H1 (cell line): ENCODE measurements around the gene CYP2B6. TPM values are rescaled to one million over a fixed set of nuclear protein-coding genes. Genes with fewer than 3 reads are reported as not detected.

Experiments used
- CTCF ChIA-PET: fragments of 300-600 bp; sonication (Branson Sonifier 250); formaldehyde crosslinking; loops from one replicate; lab custom pipeline; 2021; ENCODE audit not compliant: partially characterized antibody; lab: Charles Lee
- POLR2A ChIA-PET: fragments of 300-600 bp; sonication (Branson Sonifier 250); formaldehyde crosslinking; loops from one replicate; lab custom pipeline; 2021; ENCODE audit warnings: inconsistent platforms; ENCODE audit not compliant: partially characterized antibody; lab: Charles Lee
- DNase-seq, 2 experiments: peaks; one replicate each; pipeline versions ENCODE4 v3.0.0 to v3.0.0-alpha.2; 2010 to 2022; ENCODE audit warnings: low spot score in 2 of 2, low read depth in 1 of 2, mixed read lengths in 1 of 2
- FAIRE-seq: peaks from 2 replicates; lab custom pipeline; 2011; peaks lifted over from hg19 to GRCh38; lab: Jason Lieb, UNC
- H2AFZ ChIP-seq: 2 replicates; pipeline ENCODE4 v1.8.1; 2012; ENCODE audit warnings: low read length, inconsistent platforms
- H2AK5ac ChIP-seq: 2 replicates; pipeline ENCODE4 v1.6.1; 2013; ENCODE audit warnings: low read depth, low read length
- H2BK120ac ChIP-seq: replicated peaks from 2 replicates; pipeline ENCODE3; 2013; ENCODE audit warnings: low read depth, low read length, inconsistent platforms
- H2BK12ac ChIP-seq: 2 replicates; pipeline ENCODE4 v1.6.1; 2013; ENCODE audit warnings: low read depth, low read length
- H2BK15ac ChIP-seq: 2 replicates; pipeline ENCODE4 v1.6.1; 2013; ENCODE audit warnings: low read length
- H2BK20ac ChIP-seq: 2 replicates; pipeline ENCODE4 v1.6.1; 2013; ENCODE audit warnings: low read length
- H2BK5ac ChIP-seq: 2 replicates; pipeline ENCODE4 v1.6.1; 2013; ENCODE audit warnings: low read depth, low read length
- H3K14ac ChIP-seq: 2 replicates; pipeline ENCODE4 v1.6.1; 2013; ENCODE audit warnings: inconsistent platforms; ENCODE audit not compliant: insufficient read length
- H3K18ac ChIP-seq: 2 replicates; pipeline ENCODE4 v1.6.1; 2013; ENCODE audit warnings: low read length; ENCODE audit errors: extremely low read depth
- H3K23ac ChIP-seq: 2 replicates; pipeline ENCODE4 v1.6.1; 2013; ENCODE audit warnings: inconsistent platforms; ENCODE audit not compliant: insufficient read length
- H3K23me2 ChIP-seq: 2 replicates; pipeline ENCODE4 v1.6.1; 2013; ENCODE audit warnings: low read depth, low read length
- H3K27ac ChIP-seq: 2 replicates; pipeline ENCODE4 v1.6.1; 2011; ENCODE audit warnings: low read depth, low read length, inconsistent platforms
- H3K27me3 ChIP-seq, 4 experiments: replicated peaks in 1 of 4; 1 replicate in 1 of 4; 2 replicates in 3 of 4; pipeline versions ENCODE4 v1.6.1 to v1.8.1; 2011 to 2013; ENCODE audit warnings: low read length in 3 of 4, mild to moderate bottlenecking in 3 of 4, inconsistent platforms in 2 of 4, mixed read lengths in 2 of 4, moderate library complexity in 1 of 4; ENCODE audit not compliant: control insufficient read depth in 3 of 4, insufficient read depth in 3 of 4; ENCODE audit errors: extremely low read depth in 1 of 4
- H3K36me3 ChIP-seq, 4 experiments: 2 replicates each; pipeline versions ENCODE4 v1.6.1 to v1.8.1; 2011 to 2013; ENCODE audit warnings: mild to moderate bottlenecking in 4 of 4, low read length in 3 of 4, moderate library complexity in 2 of 4, control low read depth in 1 of 4, inconsistent platforms in 1 of 4; ENCODE audit not compliant: insufficient read depth in 4 of 4, control insufficient read depth in 2 of 4
- H3K4ac ChIP-seq: replicated peaks from 2 replicates; pipeline ENCODE3; 2013; ENCODE audit warnings: low read length, low read depth, mixed read lengths, inconsistent platforms; ENCODE audit not compliant: insufficient read length
- H3K4me1 ChIP-seq, 4 experiments: replicated peaks in 1 of 4; 1 replicate in 1 of 4; 2 replicates in 3 of 4; pipeline versions ENCODE4 v1.6.1 to v1.8.1; 2011 to 2013; ENCODE audit warnings: low read length in 3 of 4, inconsistent platforms in 2 of 4, mixed read lengths in 1 of 4; ENCODE audit not compliant: insufficient read depth in 4 of 4, control insufficient read depth in 3 of 4
- H3K4me2 ChIP-seq, 2 experiments: 2 replicates each; pipeline versions ENCODE4 v1.6.1 to v1.8.1; 2011 to 2013; ENCODE audit warnings: low read depth in 2 of 2, low read length in 2 of 2, control low read depth in 1 of 2, inconsistent platforms in 1 of 2, mild to moderate bottlenecking in 1 of 2; ENCODE audit not compliant: insufficient read depth in 1 of 2
- H3K4me3 ChIP-seq, 4 experiments: fragments of 200-600, 300-600 bp in 1 of 4; sonication (generic), shearing (Covaris generic), sonication (Bioruptor Twin) in 1 of 4; 2 replicates each; pipeline versions ENCODE4 v1.5.1 to v1.8.1; 2011 to 2016; ENCODE audit warnings: low read length in 4 of 4, low read depth in 3 of 4, control low read depth in 2 of 4, inconsistent platforms in 2 of 4, mild to moderate bottlenecking in 2 of 4, mixed read lengths in 1 of 4, moderate library complexity in 1 of 4; ENCODE audit not compliant: insufficient read depth in 2 of 4; ENCODE audit errors: extremely low read depth in 1 of 4
- H3K56ac ChIP-seq: replicated peaks from 2 replicates; pipeline ENCODE3; 2013; ENCODE audit warnings: low read depth, mild to moderate bottlenecking, mixed read lengths, low read length, inconsistent platforms; ENCODE audit not compliant: insufficient read length
- H3K79me1 ChIP-seq: 2 replicates; pipeline ENCODE4 v1.6.1; 2013; ENCODE audit warnings: low read depth, low read length, control low read depth
- H3K79me2 ChIP-seq, 2 experiments: 2 replicates each; pipeline versions ENCODE4 v1.6.1 to v1.8.1; 2012 to 2013; ENCODE audit warnings: low read length in 2 of 2, mild to moderate bottlenecking in 2 of 2, inconsistent platforms in 1 of 2; ENCODE audit not compliant: insufficient read depth in 2 of 2, control insufficient read depth in 1 of 2
- H3K9ac ChIP-seq, 4 experiments: replicated peaks in 1 of 4; 1 replicate in 1 of 4; 2 replicates in 3 of 4; pipeline versions ENCODE4 v1.6.1 to v1.8.1; 2011 to 2013; ENCODE audit warnings: low read depth in 3 of 4, low read length in 3 of 4, control low read depth in 2 of 4, mild to moderate bottlenecking in 2 of 4, moderate library complexity in 2 of 4, inconsistent platforms in 1 of 4; ENCODE audit errors: extremely low read depth in 1 of 4
- H3K9me3 ChIP-seq, 2 experiments: 2 replicates each; pipeline versions ENCODE4 v1.6.1 to v1.8.1; 2012 to 2013; ENCODE audit warnings: mild to moderate bottlenecking in 2 of 2, moderate library complexity in 2 of 2, control low read depth in 1 of 2, inconsistent platforms in 1 of 2, low read depth in 1 of 2, low read length in 1 of 2, mixed read lengths in 1 of 2; ENCODE audit not compliant: insufficient read depth in 2 of 2
- H4K20me1 ChIP-seq, 2 experiments: replicated peaks in 1 of 2; 2 replicates each; pipeline versions ENCODE3 to v1.8.1; 2011 to 2013; ENCODE audit warnings: inconsistent platforms in 2 of 2, low read length in 2 of 2, mild to moderate bottlenecking in 1 of 2; ENCODE audit not compliant: insufficient read depth in 2 of 2, control insufficient read depth in 1 of 2
- H4K5ac ChIP-seq: 2 replicates; pipeline ENCODE4 v1.6.1; 2013; ENCODE audit warnings: low read length, low read depth, mixed read lengths, inconsistent platforms; ENCODE audit not compliant: insufficient read length
- H4K8ac ChIP-seq: 2 replicates; pipeline ENCODE4 v1.8.0; 2013; ENCODE audit warnings: mild to moderate bottlenecking, moderate library complexity, low read length, inconsistent platforms; ENCODE audit not compliant: insufficient read depth; ENCODE audit errors: extremely low read depth
- H4K91ac ChIP-seq: replicated peaks from 2 replicates; pipeline ENCODE3; 2013; ENCODE audit warnings: low read length, mixed read lengths, inconsistent platforms; ENCODE audit not compliant: insufficient read length
- CHD2 ChIP-seq: IDR thresholded peaks from 2 replicates; pipeline ENCODE4 v1.6.1; 2012; ENCODE audit warnings: low read length, improper control_type of control experiment
- EP300 ChIP-seq, 2 experiments: IDR thresholded peaks; 1 replicate in 1 of 2; 2 replicates in 1 of 2; pipeline ENCODE4 v1.6.1; 2011 to 2012; ENCODE audit warnings: low read depth in 2 of 2, low read length in 2 of 2, mild to moderate bottlenecking in 2 of 2, borderline replicate concordance in 1 of 2, inconsistent platforms in 1 of 2, moderate library complexity in 1 of 2
- JUN ChIP-seq: IDR thresholded peaks from 2 replicates; pipeline ENCODE4 v1.6.1; 2011; ENCODE audit warnings: low read depth, mild to moderate bottlenecking, improper control_type of control experiment, low read length
- JUND ChIP-seq: IDR thresholded peaks from 2 replicates; pipeline ENCODE4 v1.6.1; 2011; ENCODE audit warnings: mild to moderate bottlenecking, improper control_type of control experiment, low read length
- KDM1A ChIP-seq: fragments of 200-600, 300-600 bp; sonication (generic); IDR thresholded peaks from 2 replicates; pipeline ENCODE4 v1.7.1; 2016; ENCODE audit warnings: mild to moderate bottlenecking, low read length, borderline replicate concordance
- PHF8 ChIP-seq: fragments of 200-600 bp; sonication (generic); conservative IDR thresholded peaks from 2 replicates; pipeline ENCODE4 v1.7.1; 2012; ENCODE audit warnings: low read depth, mild to moderate bottlenecking, inconsistent platforms, low read length, moderate library complexity
- RBBP5 ChIP-seq: IDR thresholded peaks from 2 replicates; pipeline ENCODE4 v1.7.1; 2012; ENCODE audit warnings: low read depth, mild to moderate bottlenecking, inconsistent platforms, low read length, moderate library complexity, borderline replicate concordance
- RNF2 ChIP-seq: fragments of 200-900, 300-1000 bp; sonication (generic); IDR thresholded peaks from 2 replicates; pipeline ENCODE4 v1.7.1; 2016; ENCODE audit warnings: borderline replicate concordance, low read depth, mild to moderate bottlenecking, antibody characterized with exemption, low read length; ENCODE audit not compliant: poor library complexity, severe bottlenecking; ENCODE audit errors: missing control alignments
- RXRA ChIP-seq: IDR thresholded peaks from 2 replicates; pipeline ENCODE4 v1.6.1; 2011; ENCODE audit warnings: low read depth, mild to moderate bottlenecking, low read length, moderate library complexity; ENCODE audit not compliant: insufficient read depth
- SIN3A ChIP-seq, 2 experiments: IDR thresholded peaks in 1 of 2; conservative IDR thresholded peaks in 1 of 2; 2 replicates each; pipeline ENCODE4 v1.6.1; 2011 to 2012; ENCODE audit warnings: low read length in 2 of 2, improper control_type of control experiment in 1 of 2, low read depth in 1 of 2, mild to moderate bottlenecking in 1 of 2
- WGBS, 2 experiments: shearing (Covaris generic) in 1 of 2; methylation state at CpG; one replicate each; pipeline versions ENCODE4 v1.1.6 to v1.1.7; 2013 to 2015; ENCODE audit warnings: low lambda C conversion rate in 2 of 2, mixed read lengths in 2 of 2, inconsistent platforms in 1 of 2, low coverage in 1 of 2, missing lambda C conversion rate in 1 of 2; ENCODE audit not compliant: insufficient replicate concordance in 2 of 2, insufficient coverage in 1 of 2, insufficient read length in 1 of 2; ENCODE audit errors: extremely low coverage in 1 of 2, missing lambda C conversion rate in 1 of 2; 5-methylcytosine and 5-hydroxymethylcytosine counted together
- polyA plus RNA-seq, 7 experiments: library from polyadenylated mRNA; depleted of rRNA in 3 of 7; stranded (reverse) in 5 of 7; unstranded in 2 of 7; fragments of >200 nt in 5 of 7; fragments of 200-250 nt in 2 of 7; gene quantifications; 1 replicate in 5 of 7; 2 replicates in 1 of 7; 4 replicates in 1 of 7; pipeline versions ENCODE4 v1.2.1 to v1.2.3, GENCODE V29; 2011 to 2013; ENCODE audit warnings: missing spikeins in 2 of 7, mixed read lengths in 2 of 7
- total RNA-seq: library from RNA; stranded (reverse); fragmentation: NEBNext Ultra II Directional; extraction: Animal tissue kit (Norgen Biotek cat#: 25700); gene quantifications from 2 replicates; pipeline ENCODE4 v1.2.1, GENCODE V29; 2021

Gene CYP2B6
- total and polyA plus RNA-seq, 2 of the 8 experiments (the other 6 are each of a cell fraction or from before 2014, with no cell fraction given) = 2.8 to 5.4 TPM

DNA sequence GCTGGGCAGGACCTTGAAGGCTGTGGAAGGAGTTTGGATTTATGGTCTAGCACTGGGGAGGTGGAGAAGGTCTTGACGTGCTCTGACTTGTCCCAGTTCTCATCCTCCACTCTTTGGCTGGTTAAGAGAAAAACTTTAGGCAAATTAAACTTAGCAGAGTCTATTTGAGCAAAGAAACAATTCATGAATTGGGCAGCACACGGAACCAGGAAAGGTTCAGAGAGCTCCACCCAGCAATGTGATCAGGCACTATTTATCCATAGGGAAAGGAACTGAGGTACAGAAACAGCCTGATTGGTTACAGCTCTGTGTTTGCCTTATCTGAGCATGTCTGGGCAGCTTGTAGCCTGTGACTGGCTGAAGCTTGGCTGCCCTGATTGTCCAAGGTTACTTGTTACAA lies 45.4 kb upstream of the CYP2B6 start:
- Histone ChIP-seq H2BK5ac (no peak overlapping the region), H3K4me2 (no peak overlapping the region), H3K9me3 (0 out of 4 replicates have a peak, but pooled peaks cover 2 to 3% of the 10 kb centered on the region in 2 experiments), H2AK5ac (no peak overlapping the region), H2BK120ac (no peak overlapping the region), H3K23me2 (no peaks in the 10 kb centered on the region), H4K8ac (no peak overlapping the region), H3K23ac (no peak overlapping the region), H3K4me1 (no peaks in the 10 kb centered on the region), H3K36me3 (no peaks in the 10 kb centered on the region), H3K4me3 (no peak overlapping the region), H3K4ac (no peak overlapping the region), H3K79me1 (no peaks in the 10 kb centered on the region), H3K56ac (no peak overlapping the region), H2BK12ac (no peak overlapping the region), H3K9ac (no peak overlapping the region), H3K27me3 (no peaks in the 10 kb centered on the region), H2BK15ac (no peak overlapping the region), H2AFZ (no peak overlapping the region), H4K91ac (no peak overlapping the region), H4K5ac (no peak overlapping the region), H3K14ac (no peak overlapping the region), H3K27ac (no peak overlapping the region), H4K20me1 (no peaks in the 10 kb centered on the region), H2BK20ac (no peak overlapping the region), H3K18ac (no peak overlapping the region), H3K79me2 (no peaks in the 10 kb centered on the region)
- WGBS, 2 experiments = 93% methylated on average over 2 of the region's 2 CpGs; no CpG with 5 or more reads in 1 of the 2 experiments
- POLR2A ChIA-PET = no interaction called here
- CTCF ChIA-PET = no interaction called here
- DNase-seq (no peak), FAIRE-seq (no peak)
- TF ChIP-seq RXRA (no peak), PHF8 (no peak), JUN (no peak), RNF2 (no peak), CHD2 (no peak), KDM1A (no peak), RBBP5 (no peak), EP300 (IDR thresholded peaks at IDR 0.05; ENCODE audit: borderline replicate concordance in 1 of 2, low read depth in 2 of 2, low read length in 2 of 2) (no peak), JUND (no peak), SIN3A (conservative IDR thresholded peaks at IDR 0.05 in 1 of 2, IDR thresholded peaks at IDR 0.05 in 1 of 2; ENCODE audit: low read depth in 1 of 2, low read length in 2 of 2) (no peak)
